Measurements from ENCODE around the gene STK24.

DNA sequence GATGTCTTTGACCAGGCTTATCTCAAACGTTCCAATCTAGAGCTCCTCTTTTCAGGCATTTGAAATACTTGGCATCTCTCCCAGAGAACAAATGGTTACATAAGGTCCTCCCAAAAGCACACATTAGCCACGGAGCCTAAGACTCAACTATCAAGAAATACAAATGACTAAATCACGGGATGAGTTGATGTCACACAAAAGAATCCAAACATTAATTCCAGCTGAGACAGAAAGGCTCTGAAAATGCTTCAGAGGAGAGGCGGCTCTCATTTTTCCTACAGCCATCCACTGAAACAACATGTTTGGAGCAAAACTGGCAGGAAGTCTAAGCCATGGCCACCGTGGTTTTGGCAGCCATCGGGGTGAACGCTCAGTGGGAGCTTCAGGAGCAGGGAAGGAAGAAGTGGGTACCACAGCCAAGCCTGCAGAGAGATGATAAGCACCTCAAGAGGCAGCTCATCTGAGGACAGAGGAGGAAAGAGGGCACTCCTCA is 122.5 kb downstream of the STK24 start:
- no peak for TF ChIP-seq POLR2A (IDR thresholded peaks at IDR 0.05)
- TF ChIP-seq, protein P1, sequence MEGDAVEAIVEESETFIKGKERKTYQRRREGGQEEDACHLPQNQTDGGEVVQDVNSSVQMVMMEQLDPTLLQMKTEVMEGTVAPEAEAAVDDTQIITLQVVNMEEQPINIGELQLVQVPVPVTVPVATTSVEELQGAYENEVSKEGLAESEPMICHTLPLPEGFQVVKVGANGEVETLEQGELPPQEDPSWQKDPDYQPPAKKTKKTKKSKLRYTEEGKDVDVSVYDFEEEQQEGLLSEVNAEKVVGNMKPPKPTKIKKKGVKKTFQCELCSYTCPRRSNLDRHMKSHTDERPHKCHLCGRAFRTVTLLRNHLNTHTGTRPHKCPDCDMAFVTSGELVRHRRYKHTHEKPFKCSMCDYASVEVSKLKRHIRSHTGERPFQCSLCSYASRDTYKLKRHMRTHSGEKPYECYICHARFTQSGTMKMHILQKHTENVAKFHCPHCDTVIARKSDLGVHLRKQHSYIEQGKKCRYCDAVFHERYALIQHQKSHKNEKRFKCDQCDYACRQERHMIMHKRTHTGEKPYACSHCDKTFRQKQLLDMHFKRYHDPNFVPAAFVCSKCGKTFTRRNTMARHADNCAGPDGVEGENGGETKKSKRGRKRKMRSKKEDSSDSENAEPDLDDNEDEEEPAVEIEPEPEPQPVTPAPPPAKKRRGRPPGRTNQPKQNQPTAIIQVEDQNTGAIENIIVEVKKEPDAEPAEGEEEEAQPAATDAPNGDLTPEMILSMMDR (IDR thresholded peaks at IDR 0.05): no peak

All from breast epithelium (tissue), 3 donors.